Measurements from ENCODE around the gene RBPMS2. TPM values are rescaled to one million over a fixed set of nuclear protein-coding genes. Genes with fewer than 3 reads are reported as not detected.

Gene RBPMS2
- polyA plus RNA-seq, 1 donor from 2014 or later, result not detected

DNA sequence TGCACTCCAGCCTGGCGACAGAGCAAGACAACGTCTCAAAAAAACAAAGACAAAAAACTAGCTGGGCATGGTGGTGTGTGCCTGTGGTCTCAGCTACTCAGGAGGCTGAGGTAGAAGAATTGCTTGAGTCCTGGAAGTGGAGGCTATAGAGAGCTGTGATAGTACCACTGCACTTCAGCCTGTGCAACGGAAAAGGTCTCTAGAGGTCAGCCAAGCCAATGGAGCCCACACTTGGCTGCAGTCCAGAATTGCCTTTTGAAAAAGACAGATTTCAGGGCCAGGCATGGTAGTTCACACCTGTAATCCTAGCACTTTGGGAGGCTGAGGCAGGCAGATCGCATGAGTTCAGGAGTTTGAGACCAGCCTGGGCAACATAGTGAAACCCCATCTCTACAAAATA is 8.4 kb upstream of the RBPMS2 start:
- Histone ChIP-seq H3K27ac (ENCODE audit: low read length) (no peak overlapping the region), H3K36me3 (ENCODE audit: insufficient read depth, low read length) (no peaks in the 10 kb centered on the region), H3K4me3 (ENCODE audit: low read length) (no peak overlapping the region), H3K9me2 (ENCODE audit: insufficient read depth, low read length) (no peaks in the 10 kb centered on the region), H3K79me2 (replicated peaks; ENCODE audit: insufficient read depth, low read length) (no peaks in the 10 kb centered on the region), H2AFZ (ENCODE audit: low read depth, low read length) (no peak overlapping the region), H4K20me1 (ENCODE audit: insufficient read depth) (no peaks in the 10 kb centered on the region), H3F3A (ENCODE audit: insufficient read depth, low read length, poor library complexity, severe bottlenecking) (no peaks in the 10 kb centered on the region), H3K9me3 (ENCODE audit: low read length) (no peaks in the 10 kb centered on the region), H3K9ac (ENCODE audit: low read length) (no peak overlapping the region), H3K4me2 (ENCODE audit: low read length) (no peak overlapping the region), H3K27me3 (ENCODE audit: insufficient read depth, low read depth, low read length) (no peaks in the 10 kb centered on the region)
- TF ChIP-seq, protein P1, sequence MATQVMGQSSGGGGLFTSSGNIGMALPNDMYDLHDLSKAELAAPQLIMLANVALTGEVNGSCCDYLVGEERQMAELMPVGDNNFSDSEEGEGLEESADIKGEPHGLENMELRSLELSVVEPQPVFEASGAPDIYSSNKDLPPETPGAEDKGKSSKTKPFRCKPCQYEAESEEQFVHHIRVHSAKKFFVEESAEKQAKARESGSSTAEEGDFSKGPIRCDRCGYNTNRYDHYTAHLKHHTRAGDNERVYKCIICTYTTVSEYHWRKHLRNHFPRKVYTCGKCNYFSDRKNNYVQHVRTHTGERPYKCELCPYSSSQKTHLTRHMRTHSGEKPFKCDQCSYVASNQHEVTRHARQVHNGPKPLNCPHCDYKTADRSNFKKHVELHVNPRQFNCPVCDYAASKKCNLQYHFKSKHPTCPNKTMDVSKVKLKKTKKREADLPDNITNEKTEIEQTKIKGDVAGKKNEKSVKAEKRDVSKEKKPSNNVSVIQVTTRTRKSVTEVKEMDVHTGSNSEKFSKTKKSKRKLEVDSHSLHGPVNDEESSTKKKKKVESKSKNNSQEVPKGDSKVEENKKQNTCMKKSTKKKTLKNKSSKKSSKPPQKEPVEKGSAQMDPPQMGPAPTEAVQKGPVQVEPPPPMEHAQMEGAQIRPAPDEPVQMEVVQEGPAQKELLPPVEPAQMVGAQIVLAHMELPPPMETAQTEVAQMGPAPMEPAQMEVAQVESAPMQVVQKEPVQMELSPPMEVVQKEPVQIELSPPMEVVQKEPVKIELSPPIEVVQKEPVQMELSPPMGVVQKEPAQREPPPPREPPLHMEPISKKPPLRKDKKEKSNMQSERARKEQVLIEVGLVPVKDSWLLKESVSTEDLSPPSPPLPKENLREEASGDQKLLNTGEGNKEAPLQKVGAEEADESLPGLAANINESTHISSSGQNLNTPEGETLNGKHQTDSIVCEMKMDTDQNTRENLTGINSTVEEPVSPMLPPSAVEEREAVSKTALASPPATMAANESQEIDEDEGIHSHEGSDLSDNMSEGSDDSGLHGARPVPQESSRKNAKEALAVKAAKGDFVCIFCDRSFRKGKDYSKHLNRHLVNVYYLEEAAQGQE (IDR thresholded peaks at IDR 0.05; ENCODE audit: borderline replicate concordance), result no peak
- TF ChIP-seq, protein P2, sequence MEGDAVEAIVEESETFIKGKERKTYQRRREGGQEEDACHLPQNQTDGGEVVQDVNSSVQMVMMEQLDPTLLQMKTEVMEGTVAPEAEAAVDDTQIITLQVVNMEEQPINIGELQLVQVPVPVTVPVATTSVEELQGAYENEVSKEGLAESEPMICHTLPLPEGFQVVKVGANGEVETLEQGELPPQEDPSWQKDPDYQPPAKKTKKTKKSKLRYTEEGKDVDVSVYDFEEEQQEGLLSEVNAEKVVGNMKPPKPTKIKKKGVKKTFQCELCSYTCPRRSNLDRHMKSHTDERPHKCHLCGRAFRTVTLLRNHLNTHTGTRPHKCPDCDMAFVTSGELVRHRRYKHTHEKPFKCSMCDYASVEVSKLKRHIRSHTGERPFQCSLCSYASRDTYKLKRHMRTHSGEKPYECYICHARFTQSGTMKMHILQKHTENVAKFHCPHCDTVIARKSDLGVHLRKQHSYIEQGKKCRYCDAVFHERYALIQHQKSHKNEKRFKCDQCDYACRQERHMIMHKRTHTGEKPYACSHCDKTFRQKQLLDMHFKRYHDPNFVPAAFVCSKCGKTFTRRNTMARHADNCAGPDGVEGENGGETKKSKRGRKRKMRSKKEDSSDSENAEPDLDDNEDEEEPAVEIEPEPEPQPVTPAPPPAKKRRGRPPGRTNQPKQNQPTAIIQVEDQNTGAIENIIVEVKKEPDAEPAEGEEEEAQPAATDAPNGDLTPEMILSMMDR (IDR thresholded peaks at IDR 0.05; ENCODE audit: poor library complexity, severe bottlenecking), result no peak
- TF ChIP-seq SMC3 (conservative IDR thresholded peaks at IDR 0.05; ENCODE audit: poor library complexity) (no peak), EZH2 (IDR thresholded peaks at IDR 0.05; ENCODE audit: borderline replicate concordance, insufficient read depth, low read length, poor library complexity, severe bottlenecking) (no peak), RAD21 (conservative IDR thresholded peaks at IDR 0.05) (no peak), POLR2AphosphoS5 (IDR thresholded peaks at IDR 0.05) (no peak), TAF1 (IDR thresholded peaks at IDR 0.05; ENCODE audit: low read depth) (no peak), EP300 (conservative IDR thresholded peaks at IDR 0.05; ENCODE audit: poor library complexity, severe bottlenecking) (no peak), MXI1 (conservative IDR thresholded peaks at IDR 0.05; ENCODE audit: poor library complexity, severe bottlenecking) (no peak)

DNA sequence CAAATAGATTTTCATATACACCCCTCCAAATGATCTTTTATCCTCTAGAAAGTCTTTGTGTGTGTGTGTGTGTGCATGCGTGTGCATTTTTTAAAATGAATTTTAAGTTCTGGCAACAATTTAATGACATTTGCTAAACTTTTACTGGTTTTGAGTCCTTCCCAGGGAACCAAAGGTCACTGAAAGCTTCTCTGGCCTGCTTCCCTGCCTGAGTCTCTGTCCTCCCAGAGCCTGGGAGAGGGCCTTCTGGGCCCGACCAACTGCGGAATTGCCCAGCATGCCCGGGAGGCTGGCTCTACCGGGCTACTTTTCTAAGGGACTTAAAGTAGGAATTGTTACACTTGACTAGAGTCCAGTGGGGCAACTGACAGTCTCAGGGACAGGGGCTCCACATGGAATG is 7.4 kb upstream of the RBPMS2 start:
- no peaks in the 10 kb centered on the region for H3K79me2 ChIP-seq (replicated peaks; ENCODE audit: insufficient read depth, low read length)
- H3K9me3 ChIP-seq (ENCODE audit: low read length), result no peaks in the 10 kb centered on the region
- no peak overlapping the region for H3K27ac ChIP-seq (ENCODE audit: low read length)
- no peaks in the 10 kb centered on the region for H3K27me3 ChIP-seq (ENCODE audit: insufficient read depth, low read depth, low read length)
- no peaks in the 10 kb centered on the region for H3K9me2 ChIP-seq (ENCODE audit: insufficient read depth, low read length)
- no peak overlapping the region for H2AFZ ChIP-seq (ENCODE audit: low read depth, low read length)
- H4K20me1 ChIP-seq (ENCODE audit: insufficient read depth), result no peaks in the 10 kb centered on the region
- TF ChIP-seq RAD21 (conservative IDR thresholded peaks at IDR 0.05), result no peak
- TF ChIP-seq EP300 (conservative IDR thresholded peaks at IDR 0.05; ENCODE audit: poor library complexity, severe bottlenecking), result no peak
- no peak for TF ChIP-seq POLR2AphosphoS5 (IDR thresholded peaks at IDR 0.05)
- TF ChIP-seq SMC3 (conservative IDR thresholded peaks at IDR 0.05; ENCODE audit: poor library complexity), result no peak
- TF ChIP-seq TAF1 (IDR thresholded peaks at IDR 0.05; ENCODE audit: low read depth), result no peak
- TF ChIP-seq, protein P2 (IDR thresholded peaks at IDR 0.05; ENCODE audit: poor library complexity, severe bottlenecking), result no peak
- TF ChIP-seq, protein P1 (IDR thresholded peaks at IDR 0.05; ENCODE audit: borderline replicate concordance), result no peak
- no peaks in the 10 kb centered on the region for H3F3A ChIP-seq (ENCODE audit: insufficient read depth, low read length, poor library complexity, severe bottlenecking)
- H3K4me3 ChIP-seq (ENCODE audit: low read length), result no peak overlapping the region
- no peak overlapping the region for H3K9ac ChIP-seq (ENCODE audit: low read length)
- no peaks in the 10 kb centered on the region for H3K36me3 ChIP-seq (ENCODE audit: insufficient read depth, low read length)
- H3K4me2 ChIP-seq (ENCODE audit: low read length), result no peak overlapping the region
